GM12878 (cell line): ENCODE measurements around the gene CNNM3. TPM values are rescaled to one million over a fixed set of nuclear protein-coding genes. Genes with fewer than 3 reads are reported as not detected.
A peak's percentile ranks its signal among the peaks of the same experiment; 100 is the strongest.

Experiments
- ATAC-seq: fragments of 200-7000 bp; cut with Tn5 transposase; 3 replicates; pipeline ENCODE4 v1.9.1; 2020; ENCODE audit warnings: mild to moderate bottlenecking, moderate library complexity
- BruUV-seq: library from RNA; stranded (reverse); fragments of 400-500 nt; replicated peaks from 2 replicates; lab custom pipeline; 2021; lab: Mats Ljungman, UMichigan
- CTCF ChIA-PET: fragments of 300-600 bp; sonication (Branson Sonifier 250); formaldehyde crosslinking; extraction: SDS; loops from one replicate; lab custom pipeline; 2021; ENCODE audit warnings: inconsistent platforms; lab: Yijun Ruan, JAX
- POLR2A ChIA-PET: fragments of 350-600 bp; formaldehyde crosslinking; extraction: SDS; loops from one replicate; lab custom pipeline; 2021; ENCODE audit warnings: inconsistent platforms; lab: Charles Lee
- RAD21 ChIA-PET: fragments of 300-600 bp; sonication (Branson Sonifier 250); formaldehyde crosslinking; loops from one replicate; lab custom pipeline; 2023; ENCODE audit warnings: antibody characterized with exemption; ENCODE audit not compliant: unreplicated experiment; lab: Charles Lee
- SMC1A ChIA-PET: fragments of 300-600 bp; sonication (Branson Sonifier 250); formaldehyde crosslinking; loops from one replicate; lab custom pipeline; 2023; ENCODE audit not compliant: unreplicated experiment, uncharacterized antibody; lab: Charles Lee
- DNase-seq: peaks from one replicate; pipeline ENCODE4 v3.0.0-alpha.2; 2011; ENCODE audit warnings: low read depth, low spot score
- FAIRE-seq: peaks from 3 replicates; lab custom pipeline; 2011; peaks lifted over from hg19 to GRCh38; lab: Jason Lieb, UNC
- H2AFZ ChIP-seq: 2 replicates; pipeline ENCODE4 v1.6.0; 2011; ENCODE audit warnings: low read depth, low read length, control low read depth; ENCODE audit not compliant: control insufficient read depth
- H3K27ac ChIP-seq: 2 replicates; pipeline ENCODE4 v1.5.1; 2011; ENCODE audit warnings: control low read depth; ENCODE audit not compliant: control insufficient read depth, insufficient read depth
- H3K27me3 ChIP-seq, 2 experiments: replicated peaks in 1 of 2; 2 replicates each; pipeline versions ENCODE4 v1.6.0 to v1.6.1; 2011; ENCODE audit warnings: low read length in 1 of 2; ENCODE audit not compliant: control insufficient read depth in 2 of 2, insufficient read depth in 2 of 2
- H3K36me3 ChIP-seq, 2 experiments: 2 replicates each; pipeline ENCODE4 v1.5.1; 2011; ENCODE audit warnings: low read length in 1 of 2; ENCODE audit not compliant: control insufficient read depth in 2 of 2, insufficient read depth in 2 of 2
- H3K4me1 ChIP-seq: 2 replicates; pipeline ENCODE4 v1.6.1; 2011; ENCODE audit warnings: mild to moderate bottlenecking, low read length, moderate library complexity, mixed read lengths; ENCODE audit not compliant: control insufficient read depth, insufficient read depth
- H3K4me2 ChIP-seq: 2 replicates; pipeline ENCODE4 v1.6.0; 2011; ENCODE audit warnings: control low read depth; ENCODE audit not compliant: control insufficient read depth, insufficient read depth
- H3K4me3 ChIP-seq: fragments of 200-600 bp; sonication (generic); 2 replicates; pipeline ENCODE4 v1.5.1; 2016
- H3K79me2 ChIP-seq: 2 replicates; pipeline ENCODE4 v1.6.0; 2011; ENCODE audit warnings: low read length; ENCODE audit not compliant: control insufficient read depth, insufficient read depth
- H3K9ac ChIP-seq: 2 replicates; pipeline ENCODE4 v1.8.0; 2011; ENCODE audit warnings: low read length, control low read depth, mixed read lengths; ENCODE audit not compliant: control insufficient read depth, insufficient read depth
- H3K9me3 ChIP-seq: replicated peaks from 3 replicates; pipeline ENCODE4 v1.5.1; 2011; ENCODE audit warnings: mild to moderate bottlenecking, low read length; ENCODE audit not compliant: control insufficient read depth, insufficient read depth
- H4K20me1 ChIP-seq: 2 replicates; pipeline ENCODE4 v1.6.0; 2011; ENCODE audit not compliant: control insufficient read depth, insufficient read depth
- CEBPB ChIP-seq, 2 experiments: fragments of 150-350 bp in 1 of 2; IDR thresholded peaks; 2 replicates each; pipeline ENCODE4 v1.6.1; 2012 to 2014; ENCODE audit warnings: low read depth in 2 of 2, low read length in 2 of 2, borderline replicate concordance in 1 of 2, inconsistent platforms in 1 of 2
- EED ChIP-seq: sonication (generic); IDR thresholded peaks from 2 replicates; pipeline ENCODE4 v1.6.1; 2016; ENCODE audit warnings: antibody characterized with exemption, low read depth
- LARP7 ChIP-seq: fragments of 450-650 bp; IDR thresholded peaks from 2 replicates; pipeline ENCODE4 v1.6.1; 2017; ENCODE audit warnings: mild to moderate bottlenecking
- MXI1 ChIP-seq: fragments of 150-350 bp; IDR thresholded peaks from 2 replicates; pipeline ENCODE4 v1.6.1; 2011; ENCODE audit warnings: low read depth, mild to moderate bottlenecking, inconsistent platforms, low read length, improper control_type of control experiment
- NBN ChIP-seq: fragments of 450-650 bp; IDR thresholded peaks from 2 replicates; pipeline ENCODE4 v1.6.1; 2016
- RB1 ChIP-seq: fragments of 450-650 bp; formaldehyde crosslinking; IDR thresholded peaks from 2 replicates; pipeline ENCODE4 v1.6.1; 2017; ENCODE audit warnings: mild to moderate bottlenecking, borderline replicate concordance
- SRF ChIP-seq, 2 experiments: IDR thresholded peaks; 2 replicates each; pipeline ENCODE4 v1.6.1; 2011; ENCODE audit warnings: low read depth in 2 of 2, low read length in 2 of 2, mild to moderate bottlenecking in 1 of 2, moderate library complexity in 1 of 2
- WGBS: methylation state at CpG from one replicate; pipeline ENCODE4 v1.1.6; 2016; ENCODE audit warnings: low lambda C conversion rate; ENCODE audit not compliant: insufficient replicate concordance, insufficient coverage; ENCODE audit errors: missing lambda C conversion rate; 5-methylcytosine and 5-hydroxymethylcytosine counted together
- in situ Hi-C: fragments of 300-500 bp; cut with MboI; formaldehyde crosslinking; loops from 9 replicates; pipeline ENCODE4 v1.14.3; 2018; ENCODE audit warnings: mixed read lengths
- intact Hi-C: fragments of 100-400 bp; cut with micrococcal nuclease; formaldehyde crosslinking; loops from one replicate; pipeline ENCODE4 v1.14.2; 2022; ENCODE audit not compliant: unreplicated experiment
- polyA plus RNA-seq, 11 experiments: library from polyadenylated mRNA; depleted of rRNA in 4 of 11; unstranded in 6 of 11; stranded (reverse) in 5 of 11; fragments of >200 nt; fragmentation: Nextera tagmentation in 4 of 11; fragmentation: Illumina TruSeq in 1 of 11; extraction: Ambion mirVana in 4 of 11; extraction: Trizol in 1 of 11; gene quantifications; 1 replicate in 1 of 11; 2 replicates in 10 of 11; pipeline versions ENCODE4 v1.2.1 to v1.2.3, GENCODE V29; 2011 to 2016; ENCODE audit warnings: inconsistent platforms in 2 of 11, missing spikeins in 2 of 11, low read depth in 1 of 11
- total RNA-seq, 4 experiments: library from RNA; depleted of rRNA in 3 of 4; stranded (reverse); fragments of >200 nt in 3 of 4; fragmentation: Illumina TruSeq in 1 of 4; extraction: Trizol in 1 of 4; gene quantifications; 2 replicates each; pipeline versions ENCODE4 v1.2.1 to v1.2.3, GENCODE V29; 2013 to 2021
- TF ChIP-seq, protein P1 (sequence below): fragments of 450-650 bp; conservative IDR thresholded peaks from 2 replicates; pipeline ENCODE4 v1.6.1; 2017; ENCODE audit warnings: mild to moderate bottlenecking, moderate library complexity
- TF ChIP-seq, protein P2 (sequence below): fragments of 450-650 bp; IDR thresholded peaks from 2 replicates; pipeline ENCODE4 v1.6.1; 2018; ENCODE audit warnings: borderline replicate concordance, mild to moderate bottlenecking; ENCODE audit not compliant: partially characterized antibody
- TF ChIP-seq, protein P3 (sequence below): fragments of 450-650 bp; IDR thresholded peaks from 2 replicates; pipeline ENCODE4 v1.6.1; 2017; ENCODE audit warnings: low read depth, mild to moderate bottlenecking, moderate library complexity

Gene CNNM3
- total and polyA plus RNA-seq, 10 of the 15 experiments (the other 5 are each of a cell fraction or from before 2014, with no cell fraction given), result 0.72 to 14.3 (median 4.0) TPM

DNA sequence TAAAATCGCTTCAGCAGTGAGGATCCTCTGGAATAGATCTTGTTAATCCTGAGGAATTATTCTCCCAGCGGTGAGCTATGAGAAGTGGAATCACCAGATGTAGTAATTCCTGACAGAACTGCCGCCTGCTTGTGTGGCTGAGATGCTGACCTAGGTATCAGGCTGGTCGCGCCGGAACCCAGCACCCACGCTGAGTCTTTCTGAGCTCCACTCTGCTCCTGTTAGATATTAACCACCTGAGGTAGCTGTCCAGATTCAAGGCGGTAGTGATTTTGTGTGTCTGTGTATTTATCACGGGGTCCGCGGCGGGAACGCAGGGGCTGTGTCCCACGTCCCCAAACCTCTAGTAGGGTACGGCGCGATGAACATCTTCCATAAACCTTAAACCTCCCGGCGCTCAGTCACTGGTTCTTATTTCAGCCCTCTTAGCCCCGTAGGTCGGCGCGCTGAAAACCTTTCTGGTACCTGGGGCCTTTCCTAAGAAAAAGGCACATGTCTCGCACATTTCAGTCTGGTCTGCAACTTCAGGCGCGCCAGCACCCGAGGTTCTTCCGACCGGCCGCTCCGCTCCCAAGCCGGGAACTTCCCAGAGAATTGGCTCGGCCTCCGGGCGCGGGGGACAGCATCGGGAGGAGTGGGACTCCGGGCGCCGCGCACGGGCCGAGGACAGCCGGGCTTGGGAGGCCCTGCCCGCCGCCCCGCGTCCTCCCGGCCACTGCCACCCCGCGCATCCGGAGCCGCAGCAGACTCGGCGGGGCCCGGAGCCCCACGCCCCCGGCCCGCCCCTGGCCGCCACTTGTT, 542 bp upstream of the CNNM3 start:
- ATAC-seq, result peak; percentile 21

More for the DNA sequence above, 542 bp upstream of the CNNM3 start:
- H3K9me3 ChIP-seq, result no peaks in the 10 kb centered on the region
- WGBS, result 2% methylated on average over 43 of the region's 60 CpGs
- peak overlapping the region; percentile 78 for H3K4me3 ChIP-seq
- CTCF ChIA-PET, result interaction anchor here (0.6 to 1.2 kb wide), 10 partner anchors 8 to 298 kb away, joined by 3 to 6 read pairs (median 3); partner anchors contain the start of genes ANKRD36 and ANKRD39
- H4K20me1 ChIP-seq, result peaks cover 2% of the 10 kb centered on the region; the same call in 1 of the 2 replicates
- TF ChIP-seq LARP7 (0 out of 2 replicates have a peak, but pooled peaks have one; percentile 11), NBN (0 out of 2 replicates have a peak, but pooled peaks have one; percentile 30), MXI1 (peak; percentile 41; the same call in 1 of the 2 replicates), SRF (IDR thresholded peaks at IDR 0.05; ENCODE audit: low read depth in 2 of 2, low read length in 2 of 2) (no peak), EED (0 out of 2 replicates have a peak, but pooled peaks have one; percentile 12), CEBPB (IDR thresholded peaks at IDR 0.05; ENCODE audit: borderline replicate concordance in 1 of 2, low read depth in 2 of 2, low read length in 2 of 2) (no peak), RB1 (peak; percentile 32; the same call in 1 of the 2 replicates)
- TF ChIP-seq, protein P1, sequence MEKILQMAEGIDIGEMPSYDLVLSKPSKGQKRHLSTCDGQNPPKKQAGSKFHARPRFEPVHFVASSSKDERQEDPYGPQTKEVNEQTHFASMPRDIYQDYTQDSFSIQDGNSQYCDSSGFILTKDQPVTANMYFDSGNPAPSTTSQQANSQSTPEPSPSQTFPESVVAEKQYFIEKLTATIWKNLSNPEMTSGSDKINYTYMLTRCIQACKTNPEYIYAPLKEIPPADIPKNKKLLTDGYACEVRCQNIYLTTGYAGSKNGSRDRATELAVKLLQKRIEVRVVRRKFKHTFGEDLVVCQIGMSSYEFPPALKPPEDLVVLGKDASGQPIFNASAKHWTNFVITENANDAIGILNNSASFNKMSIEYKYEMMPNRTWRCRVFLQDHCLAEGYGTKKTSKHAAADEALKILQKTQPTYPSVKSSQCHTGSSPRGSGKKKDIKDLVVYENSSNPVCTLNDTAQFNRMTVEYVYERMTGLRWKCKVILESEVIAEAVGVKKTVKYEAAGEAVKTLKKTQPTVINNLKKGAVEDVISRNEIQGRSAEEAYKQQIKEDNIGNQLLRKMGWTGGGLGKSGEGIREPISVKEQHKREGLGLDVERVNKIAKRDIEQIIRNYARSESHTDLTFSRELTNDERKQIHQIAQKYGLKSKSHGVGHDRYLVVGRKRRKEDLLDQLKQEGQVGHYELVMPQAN, result peak; percentile 24
- TF ChIP-seq, protein P2, sequence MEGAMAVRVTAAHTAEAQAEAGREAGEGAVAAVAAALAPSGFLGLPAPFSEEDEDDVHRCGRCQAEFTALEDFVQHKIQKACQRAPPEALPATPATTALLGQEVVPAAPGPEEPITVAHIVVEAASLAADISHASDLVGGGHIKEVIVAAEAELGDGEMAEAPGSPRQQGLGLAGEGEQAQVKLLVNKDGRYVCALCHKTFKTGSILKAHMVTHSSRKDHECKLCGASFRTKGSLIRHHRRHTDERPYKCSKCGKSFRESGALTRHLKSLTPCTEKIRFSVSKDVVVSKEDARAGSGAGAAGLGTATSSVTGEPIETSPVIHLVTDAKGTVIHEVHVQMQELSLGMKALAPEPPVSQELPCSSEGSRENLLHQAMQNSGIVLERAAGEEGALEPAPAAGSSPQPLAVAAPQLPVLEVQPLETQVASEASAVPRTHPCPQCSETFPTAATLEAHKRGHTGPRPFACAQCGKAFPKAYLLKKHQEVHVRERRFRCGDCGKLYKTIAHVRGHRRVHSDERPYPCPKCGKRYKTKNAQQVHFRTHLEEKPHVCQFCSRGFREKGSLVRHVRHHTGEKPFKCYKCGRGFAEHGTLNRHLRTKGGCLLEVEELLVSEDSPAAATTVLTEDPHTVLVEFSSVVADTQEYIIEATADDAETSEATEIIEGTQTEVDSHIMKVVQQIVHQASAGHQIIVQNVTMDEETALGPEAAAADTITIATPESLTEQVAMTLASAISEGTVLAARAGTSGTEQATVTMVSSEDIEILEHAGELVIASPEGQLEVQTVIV, result no peak
- TF ChIP-seq, protein P3, sequence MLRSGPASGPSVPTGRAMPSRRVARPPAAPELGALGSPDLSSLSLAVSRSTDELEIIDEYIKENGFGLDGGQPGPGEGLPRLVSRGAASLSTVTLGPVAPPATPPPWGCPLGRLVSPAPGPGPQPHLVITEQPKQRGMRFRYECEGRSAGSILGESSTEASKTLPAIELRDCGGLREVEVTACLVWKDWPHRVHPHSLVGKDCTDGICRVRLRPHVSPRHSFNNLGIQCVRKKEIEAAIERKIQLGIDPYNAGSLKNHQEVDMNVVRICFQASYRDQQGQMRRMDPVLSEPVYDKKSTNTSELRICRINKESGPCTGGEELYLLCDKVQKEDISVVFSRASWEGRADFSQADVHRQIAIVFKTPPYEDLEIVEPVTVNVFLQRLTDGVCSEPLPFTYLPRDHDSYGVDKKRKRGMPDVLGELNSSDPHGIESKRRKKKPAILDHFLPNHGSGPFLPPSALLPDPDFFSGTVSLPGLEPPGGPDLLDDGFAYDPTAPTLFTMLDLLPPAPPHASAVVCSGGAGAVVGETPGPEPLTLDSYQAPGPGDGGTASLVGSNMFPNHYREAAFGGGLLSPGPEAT, result 0 out of 2 replicates have a peak, but pooled peaks have one; percentile 14
- POLR2A ChIA-PET, result interaction anchor here (0.5 to 3.2 kb wide), 5 partner anchors 41 to 177 kb away, joined by 3 to 11 read pairs (median 3); partner anchors contain the start of gene ANKRD39
- H2AFZ ChIP-seq, result peak overlapping the region; percentile 91
- H3K27ac ChIP-seq, result peak overlapping the region; percentile 30
- peak overlapping the region; percentile 99 for H3K4me2 ChIP-seq
- no peaks in the 10 kb centered on the region; a peak in 1 of 4 replicates for H3K36me3 ChIP-seq
- SMC1A ChIA-PET, result interaction anchor here (0.6 to 1.2 kb wide), 6 partner anchors 10 to 58 kb away, joined by 3 to 5 read pairs (median 3); no protein-coding TSS in a partner anchor
- intact Hi-C loops (no loop called here), in situ Hi-C loops (no loop called here)
- H3K79me2 ChIP-seq, result peaks cover 24% of the 10 kb centered on the region
- no peaks in the 10 kb centered on the region for H3K27me3 ChIP-seq
- H3K4me1 ChIP-seq, result peaks cover 12% of the 10 kb centered on the region
- peak overlapping the region; percentile 67 for H3K9ac ChIP-seq
- FAIRE-seq, result no peak
- RAD21 ChIA-PET, result interaction anchor here (0.8 to 2.7 kb wide), 6 partner anchors 42 to 177 kb away, joined by 3 to 14 read pairs (median 6); partner anchors contain the start of genes ANKRD39 and KANSL3
- BruUV-seq, result TSS peak; percentile 90
- DNase-seq, result no peak
